GM19467 (cell line): ENCODE data around the gene GNS.
"Not testable (repeated sequence)": the region's sequence is repeated elsewhere in the genome, so short reads cannot be mapped to it uniquely, and the experiment has no call there.

Experiments used
- ATAC-seq: cut with Tn5 transposase; IDR thresholded peaks from one replicate; pipeline ENCODE4 v1.9.1; 2021; ENCODE audit warnings: mild to moderate bottlenecking, moderate library complexity; ENCODE audit not compliant: unreplicated experiment

Gene GNS

DNA sequence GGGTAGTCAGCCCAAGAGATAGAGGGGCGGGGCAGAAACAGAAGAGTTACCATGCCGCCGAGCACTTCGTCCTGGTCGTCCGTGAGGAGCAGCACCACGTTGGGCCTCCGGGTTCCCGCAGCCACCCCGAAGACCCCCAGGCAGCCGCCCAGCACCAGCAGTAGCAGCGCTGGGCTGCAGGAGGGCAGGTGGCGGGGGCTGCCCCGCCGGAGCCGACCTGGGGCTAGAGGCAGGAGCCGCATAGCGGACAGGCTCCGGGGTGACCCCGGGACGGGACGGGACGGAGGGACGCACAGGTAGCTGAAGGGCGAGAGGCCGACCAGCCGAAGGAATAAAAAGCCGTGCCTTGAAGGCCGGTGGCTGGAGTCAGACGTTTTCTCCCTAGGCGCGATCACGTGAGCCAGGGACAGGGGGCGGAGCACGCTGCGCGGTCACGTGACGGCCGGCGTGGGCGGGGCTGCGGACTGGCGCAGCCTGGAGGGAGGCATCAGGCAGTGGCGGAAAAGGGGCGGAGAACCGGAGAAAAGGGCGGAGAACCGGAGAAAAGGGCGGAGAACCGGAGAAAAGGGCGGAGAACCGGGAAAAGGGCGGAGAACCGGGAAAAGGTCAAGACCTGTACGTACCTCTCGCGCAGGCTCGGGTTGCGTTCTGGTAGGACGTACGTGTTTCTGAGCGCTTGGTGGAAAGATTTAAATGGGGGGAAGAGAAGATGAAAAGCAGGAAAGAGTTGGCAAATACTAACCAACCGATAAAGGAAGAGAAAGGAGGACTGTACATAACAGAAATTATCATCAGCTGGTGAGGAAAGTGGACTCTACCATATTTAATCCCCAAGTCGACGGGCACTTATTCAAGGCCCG is at the start of gene GNS:
TSS of gene GNS (minus strand) at position 372 of the 860 bp plus-strand sequence. CDS start at position 242, 130 bp downstream.
- peak; percentile 84 for ATAC-seq

GRCh38 chr12:64808110-64808509 is 48.9 kb upstream of the GNS start:
- no peak for ATAC-seq

DNA sequence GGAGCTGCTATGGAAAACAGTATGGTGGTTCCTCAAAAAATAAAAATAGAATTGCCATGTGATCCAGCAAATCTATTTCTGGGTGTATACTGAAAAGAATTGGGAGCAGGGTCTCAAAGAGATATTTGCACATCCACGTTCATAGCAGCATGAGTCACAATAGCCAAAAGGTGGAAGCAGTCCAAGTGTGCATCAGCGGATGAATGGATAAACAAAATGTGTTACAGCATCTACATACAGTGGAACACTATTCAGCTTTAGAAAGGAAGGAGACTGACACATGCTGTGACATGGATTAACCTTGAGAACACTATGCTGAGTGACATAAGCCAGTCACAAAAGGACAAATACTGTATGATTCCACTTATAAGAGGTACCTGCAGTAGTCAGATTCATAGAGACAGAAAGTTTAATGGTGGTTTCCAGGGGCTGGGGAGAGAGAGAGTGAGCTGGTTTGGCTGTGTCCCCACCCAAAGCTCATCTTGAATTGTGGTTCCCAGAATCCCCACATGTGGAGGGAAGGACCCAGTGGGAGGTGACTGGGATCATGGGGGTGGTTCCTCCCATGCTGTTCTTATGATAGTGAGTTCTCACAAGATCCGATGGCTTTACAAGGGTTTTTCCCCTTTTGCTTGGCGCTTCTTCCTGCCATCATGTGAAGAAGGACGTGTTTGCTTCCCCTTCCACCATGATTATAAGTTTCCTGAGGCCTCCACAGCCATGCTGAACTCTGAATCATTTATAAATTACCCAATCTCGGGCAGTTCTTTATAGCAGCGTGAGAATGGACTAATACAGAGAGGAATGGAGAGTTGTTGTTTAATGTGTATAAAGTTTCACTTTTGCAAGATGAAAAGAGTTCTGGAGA is 47.6 kb upstream of the GNS start:
- no peak for ATAC-seq

- no peak for ATAC-seq
Measured at GRCh38 chr12:64806173-64806572, 47.0 kb upstream of the GNS start.

DNA sequence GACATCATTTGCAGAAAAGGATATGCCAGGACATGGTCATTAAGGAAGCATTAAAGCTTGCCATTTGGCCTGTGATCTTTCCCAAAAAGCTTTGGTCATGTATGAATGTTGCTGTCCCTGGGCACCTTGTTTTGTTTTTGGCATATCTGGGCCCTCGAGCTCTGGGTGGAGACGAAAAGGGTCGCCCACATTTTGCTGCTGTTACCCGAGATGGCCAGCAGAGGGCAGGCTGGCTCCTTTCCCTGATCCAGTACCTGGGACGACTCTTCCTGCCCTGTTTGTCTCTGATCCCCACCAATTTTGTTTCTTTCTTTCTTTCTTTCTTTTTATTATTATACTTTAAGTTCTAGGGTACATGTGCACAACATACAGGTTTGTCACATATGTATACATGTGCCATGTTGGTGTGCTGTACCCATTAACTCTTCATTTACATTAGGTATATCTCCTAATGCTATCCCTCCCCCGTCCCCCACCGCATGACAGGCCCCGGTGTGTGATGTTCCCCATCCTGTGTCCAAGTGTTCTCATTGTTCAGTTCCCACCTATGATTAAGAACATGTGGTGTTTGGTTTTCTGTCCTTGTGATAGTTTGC is 43.1 kb upstream of the GNS start:
- not testable (repeated sequence) for ATAC-seq

DNA sequence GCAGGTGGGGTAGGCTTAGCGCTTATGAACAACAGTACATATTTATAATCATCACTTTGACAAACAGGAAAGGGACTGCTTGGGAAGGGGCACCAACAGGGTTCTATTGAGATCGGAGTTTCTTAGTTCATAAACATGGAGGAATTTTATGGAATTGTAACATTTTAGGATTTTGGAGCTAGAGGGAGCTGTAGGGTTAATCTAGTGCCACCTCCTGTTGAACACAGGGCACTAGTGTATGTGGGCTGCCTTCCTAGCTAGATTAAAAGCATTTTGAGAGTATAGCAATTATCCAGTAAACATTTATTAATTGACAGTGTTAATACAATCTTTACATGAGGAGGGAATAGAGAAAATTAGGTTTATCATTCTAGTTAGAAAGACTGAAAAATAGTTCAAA is 42.2 kb upstream of the GNS start:
- no peak for ATAC-seq

DNA sequence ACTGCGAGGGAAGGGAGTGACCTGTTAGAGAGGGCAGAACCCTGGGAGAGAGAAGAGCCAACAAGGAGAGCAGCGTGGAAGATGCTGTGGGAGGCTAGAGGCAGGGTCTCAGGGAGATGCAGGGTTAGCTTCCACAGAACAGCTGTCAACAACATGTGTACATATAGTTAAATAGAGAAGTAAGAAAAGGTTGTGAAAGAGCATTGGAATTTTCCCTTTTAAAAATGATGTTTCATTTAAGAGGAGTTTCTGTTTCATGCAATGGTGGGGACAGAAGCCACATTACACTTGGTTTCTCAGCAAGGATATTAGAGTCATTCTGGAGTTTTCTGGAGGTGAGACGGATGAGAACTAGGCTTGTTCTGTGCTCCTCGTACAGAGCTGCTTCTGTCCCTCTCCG is 41.4 kb upstream of the GNS start:
- no peak for ATAC-seq

DNA sequence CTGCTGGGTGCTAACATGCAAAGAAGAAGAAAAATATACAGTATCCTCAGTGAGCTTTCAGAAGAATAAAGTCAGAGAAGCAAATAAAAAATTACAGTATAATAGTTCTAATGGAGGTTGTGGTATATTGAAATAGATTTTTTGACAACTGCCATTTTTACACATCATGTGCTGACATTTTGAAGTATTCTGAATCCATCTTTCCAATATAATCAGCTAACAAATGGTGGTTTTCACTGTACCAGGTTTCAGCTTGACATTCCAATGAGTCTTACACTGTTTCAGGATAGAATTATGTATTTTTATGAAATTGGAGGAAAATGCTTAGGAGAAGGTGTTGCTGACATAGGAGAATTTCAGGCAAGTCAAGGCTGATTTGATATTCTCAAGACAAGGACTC is 39.0 kb upstream of the GNS start:
- ATAC-seq, result no peak

DNA sequence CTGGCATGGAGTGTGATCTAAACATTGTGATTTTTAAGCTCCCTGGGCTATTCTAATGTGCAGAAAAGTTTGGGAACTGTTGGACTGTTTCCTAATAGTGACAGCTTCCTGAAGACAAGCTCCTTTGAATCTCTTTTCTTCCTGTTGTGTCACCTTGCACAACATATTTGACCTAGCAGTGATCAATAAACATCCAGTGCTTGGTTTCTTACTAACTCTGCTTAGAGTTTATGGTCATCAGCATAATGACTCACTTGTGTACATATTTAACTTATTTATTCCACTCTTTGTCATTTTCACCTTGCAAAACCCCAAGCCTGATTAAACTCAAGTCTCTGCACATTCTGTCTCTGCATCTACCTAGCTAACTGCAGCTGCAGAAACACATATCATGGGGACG is 38.0 kb upstream of the GNS start:
- ATAC-seq, result no peak

DNA sequence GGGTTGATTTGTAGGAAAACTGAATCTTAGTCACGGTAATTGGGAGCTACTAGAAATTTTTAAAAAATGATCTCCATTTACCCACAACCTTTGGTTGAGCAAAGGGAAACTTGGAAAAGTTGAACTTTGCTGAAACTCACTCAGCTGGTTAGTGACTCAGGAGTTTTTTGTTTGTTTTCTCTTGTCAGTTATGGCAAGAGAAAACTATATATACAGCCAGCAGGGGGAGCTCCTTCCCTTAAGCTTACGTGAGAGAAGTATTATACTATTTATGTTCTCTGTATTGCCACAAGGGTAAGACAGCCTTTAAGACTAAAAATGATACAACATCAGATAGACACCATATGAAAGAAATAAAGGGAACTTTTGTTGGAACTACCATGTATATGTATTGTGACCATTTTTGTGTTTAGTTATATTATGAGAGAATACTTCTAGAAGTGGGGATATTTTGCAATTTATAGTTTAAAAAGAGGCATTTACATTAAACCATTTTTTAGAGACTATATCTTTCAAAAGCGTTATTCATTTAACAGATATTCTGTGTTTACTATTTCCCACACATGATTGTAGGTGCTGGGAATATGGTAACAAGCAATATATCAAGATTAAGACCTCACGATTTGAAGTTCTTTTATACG is 37.1 kb upstream of the GNS start:
- ATAC-seq, result peak; percentile 72

GRCh38 chr12:64794305-64794704 is 35.1 kb upstream of the GNS start:
- ATAC-seq, result no peak

GRCh38 chr12:64793610-64794009 is 34.4 kb upstream of the GNS start:
- ATAC-seq, result no peak

- no peak for ATAC-seq
Measured at GRCh38 chr12:64792128-64792527, 32.9 kb upstream of the GNS start.

GRCh38 chr12:64791036-64791435 is 31.8 kb upstream of the GNS start:
- no peak for ATAC-seq

DNA sequence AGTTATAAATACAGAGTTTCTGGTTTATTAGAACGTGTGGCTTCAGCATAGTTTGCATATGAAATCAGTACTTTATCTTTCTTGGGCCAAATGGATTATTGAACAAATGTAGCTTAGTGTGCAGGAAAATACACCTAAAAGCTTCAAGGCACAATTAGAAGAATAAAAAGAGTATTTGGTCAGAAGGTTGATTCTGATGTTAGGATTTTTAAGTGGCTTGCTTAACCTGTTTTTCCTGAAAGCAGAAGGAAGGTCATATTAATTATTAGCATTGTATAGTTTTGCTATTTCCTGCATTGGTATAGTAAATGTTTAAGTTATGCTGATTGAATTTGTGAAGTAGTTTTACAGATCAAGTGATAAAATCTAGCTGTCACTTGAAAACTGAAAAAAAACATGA is 31.0 kb upstream of the GNS start:
- no peak for ATAC-seq

DNA sequence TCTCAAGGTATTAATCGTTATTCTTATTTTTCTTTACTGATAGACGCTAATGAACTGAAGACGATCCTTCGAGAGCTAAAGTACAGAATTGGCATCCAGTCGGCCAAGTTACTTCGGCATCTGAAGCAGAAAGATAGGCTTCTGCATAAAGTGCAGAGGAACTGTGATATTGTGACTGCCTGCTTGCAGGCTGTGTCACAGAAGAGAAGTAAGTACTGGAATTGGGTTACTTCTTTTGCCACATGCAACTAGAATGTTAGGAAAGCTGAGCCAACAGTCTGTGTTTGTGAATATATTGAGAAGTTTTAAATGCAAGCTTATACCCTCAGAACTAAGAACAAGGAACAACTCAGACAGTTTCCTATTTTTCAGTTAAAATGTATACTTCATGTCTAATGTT is 26.6 kb upstream of the GNS start:
- ATAC-seq, result no peak

DNA sequence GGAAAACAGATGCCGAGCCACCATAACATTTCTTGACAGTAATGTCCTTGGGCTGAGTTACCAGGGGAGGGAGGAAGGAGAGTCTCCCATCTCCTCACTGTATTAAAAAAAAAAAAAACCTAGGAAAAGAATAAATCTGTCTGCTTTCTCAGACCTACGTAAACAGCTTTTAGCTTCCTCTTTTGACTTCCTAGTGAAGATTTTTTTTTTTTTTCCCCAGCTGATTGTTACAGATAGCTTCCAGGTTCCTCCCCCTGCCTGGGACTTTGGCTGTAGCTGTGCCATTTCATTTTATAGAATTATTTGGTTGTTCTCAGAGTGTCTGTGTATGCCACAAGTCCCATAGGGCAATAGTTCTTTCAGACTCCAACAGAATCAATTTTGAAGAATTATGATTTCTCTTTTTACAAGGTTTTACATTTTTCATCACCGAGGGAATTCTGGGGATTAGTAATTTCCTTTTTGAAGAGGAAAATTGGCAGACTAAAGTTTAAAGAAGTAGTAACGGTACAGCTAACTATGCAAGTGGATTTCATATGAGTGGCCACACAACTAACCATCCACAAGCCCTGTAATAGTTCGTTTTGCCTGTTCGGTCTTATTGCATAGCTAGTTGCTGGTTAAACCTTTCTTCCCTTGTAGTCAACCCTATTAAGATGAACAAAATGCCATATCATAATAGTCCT is 23.1 kb upstream of the GNS start:
- ATAC-seq, result no peak

DNA sequence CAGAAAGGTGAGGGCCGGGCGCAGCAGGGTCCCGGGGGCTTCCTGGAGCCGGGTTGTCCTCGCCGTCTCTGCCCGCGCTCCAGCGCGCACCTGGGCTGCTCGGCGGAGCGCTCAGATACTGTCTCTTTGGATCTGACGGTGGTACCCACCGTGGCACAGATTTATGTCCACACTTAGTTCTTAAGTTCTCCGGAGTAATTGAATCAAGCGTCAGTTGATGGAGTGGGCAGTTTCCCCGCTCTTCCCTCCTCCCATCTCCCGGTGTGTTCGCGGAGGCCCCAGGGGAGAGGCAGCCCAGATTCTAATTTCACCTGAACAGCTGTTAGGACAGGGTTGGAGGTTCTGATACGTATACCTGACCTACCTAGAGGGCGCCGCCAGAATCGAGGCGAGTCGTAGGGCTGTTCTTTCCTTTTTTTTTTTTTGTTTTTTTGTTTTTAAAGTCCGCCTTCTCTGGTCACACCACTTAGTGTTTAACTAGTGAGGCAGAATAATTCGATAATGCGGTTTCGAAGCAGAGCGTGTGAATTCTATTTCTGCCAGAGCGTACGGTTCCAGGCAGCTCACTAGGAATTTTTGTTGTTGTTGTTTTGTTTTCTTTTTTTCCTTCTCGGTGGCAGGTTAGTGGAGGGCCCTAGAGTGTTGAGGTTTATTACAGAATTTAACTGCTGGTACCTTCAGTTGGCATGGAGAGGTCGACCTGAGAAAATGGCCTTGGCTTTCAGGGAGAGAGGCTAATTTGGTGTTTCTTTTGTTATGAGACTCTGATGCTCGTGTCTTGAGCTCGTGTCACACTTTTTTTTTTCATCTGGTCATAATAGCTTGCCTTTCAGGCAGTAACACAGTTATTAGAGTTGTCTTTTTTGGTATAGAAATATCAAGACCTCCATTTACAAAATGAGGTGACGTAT is 22.3 kb upstream of the GNS start:
- no peak for ATAC-seq

DNA sequence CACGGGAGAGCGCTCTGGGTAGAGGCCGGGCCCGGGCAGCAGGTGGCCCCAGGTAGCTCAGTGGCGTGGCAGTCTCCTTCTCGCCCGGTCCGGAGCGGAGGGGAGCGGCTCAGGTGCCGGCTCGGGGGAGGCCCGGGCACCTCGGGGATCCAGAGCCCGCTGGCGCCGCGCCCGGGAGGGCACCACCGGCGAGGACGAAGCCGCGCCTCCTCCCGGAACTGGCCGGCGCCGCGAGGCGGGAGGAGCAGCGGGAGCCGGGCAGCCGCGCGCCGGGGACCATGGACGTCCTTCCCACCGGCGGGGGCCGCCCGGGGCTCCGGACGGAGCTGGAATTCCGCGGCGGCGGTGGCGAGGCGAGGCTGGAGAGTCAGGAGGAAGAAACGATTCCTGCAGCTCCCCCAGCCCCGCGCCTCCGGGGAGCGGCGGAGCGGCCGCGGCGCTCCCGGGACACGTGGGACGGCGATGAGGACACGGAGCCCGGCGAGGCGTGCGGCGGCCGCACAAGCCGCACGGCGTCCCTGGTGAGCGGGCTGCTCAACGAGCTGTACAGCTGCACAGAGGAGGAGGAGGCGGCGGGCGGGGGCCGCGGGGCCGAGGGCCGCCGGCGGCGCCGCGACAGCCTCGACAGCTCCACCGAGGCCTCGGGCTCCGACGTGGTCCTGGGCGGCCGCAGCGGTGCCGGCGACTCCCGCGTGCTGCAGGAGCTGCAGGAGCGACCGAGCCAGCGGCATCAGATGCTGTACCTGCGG is 21.5 kb upstream of the GNS start:
- no peak for ATAC-seq
